Endothelial cell of umbilical vein (primary cell): ENCODE data around the gene TARS1. TPM values are rescaled to one million over a fixed set of nuclear protein-coding genes. Genes with fewer than 3 reads are reported as not detected.

Experiments
- BruUV-seq: library from RNA; stranded (reverse); fragments of 400-500 nt; replicated peaks from 2 replicates; lab custom pipeline; 2021; lab: Mats Ljungman, UMichigan
- CTCF ChIA-PET: fragments of 300-600, 350-600 bp; sonication (Branson Sonifier 250); formaldehyde crosslinking; loops from one replicate; lab custom pipeline; 2021; ENCODE audit warnings: antibody characterized with exemption, inconsistent platforms; lab: Charles Lee
- POLR2A ChIA-PET: fragments of 300-600, 350-600 bp; sonication (Branson Sonifier 250); formaldehyde crosslinking; loops from one replicate; lab custom pipeline; 2021; ENCODE audit warnings: antibody characterized with exemption, inconsistent platforms; lab: Charles Lee
- DNase-seq: peaks from one replicate; pipeline ENCODE4 v3.0.0-alpha.2; 2011; ENCODE audit warnings: low read depth, low spot score
- FAIRE-seq: peaks from 2 replicates; lab custom pipeline; 2011; peaks lifted over from hg19 to GRCh38; lab: Jason Lieb, UNC
- H2AFZ ChIP-seq: 2 replicates; pipeline ENCODE4 v1.6.0; 2012; ENCODE audit warnings: low read depth, low read length, control low read depth, inconsistent platforms
- H3K27ac ChIP-seq: 2 replicates; pipeline ENCODE4 v1.5.1; 2011; ENCODE audit warnings: low read depth, mild to moderate bottlenecking, control low read depth, low read length, moderate library complexity; ENCODE audit not compliant: insufficient read depth
- H3K27me3 ChIP-seq, 2 experiments: 2 replicates each; pipeline versions ENCODE4 v1.6.0 to v1.6.1; 2011; ENCODE audit warnings: low read length in 2 of 2, mixed read lengths in 1 of 2; ENCODE audit not compliant: control insufficient read depth in 2 of 2, insufficient read depth in 2 of 2
- H3K36me3 ChIP-seq, 2 experiments: 2 replicates in 1 of 2; 3 replicates in 1 of 2; pipeline ENCODE4 v1.5.1; 2011; ENCODE audit warnings: low read length in 2 of 2, mild to moderate bottlenecking in 1 of 2, moderate library complexity in 1 of 2; ENCODE audit not compliant: control insufficient read depth in 2 of 2, insufficient read depth in 2 of 2; ENCODE audit errors: extremely low read depth in 1 of 2
- H3K4me1 ChIP-seq: 3 replicates; pipeline ENCODE4 v1.5.1; 2011; ENCODE audit warnings: mild to moderate bottlenecking, low read length; ENCODE audit not compliant: control insufficient read depth, insufficient read depth; ENCODE audit errors: extremely low read depth
- H3K4me2 ChIP-seq: 2 replicates; pipeline ENCODE4 v1.6.1; 2011; ENCODE audit warnings: low read length, control low read depth, mixed read lengths; ENCODE audit not compliant: insufficient read depth
- H3K4me3 ChIP-seq, 3 experiments: fragments of 200-600 bp in 1 of 3; sonication (generic), shearing (Covaris generic) in 1 of 3; replicated peaks in 1 of 3; 2 replicates each; pipeline ENCODE4 v1.5.1; 2011 to 2016; ENCODE audit warnings: control low read depth in 3 of 3, low read length in 3 of 3, mild to moderate bottlenecking in 2 of 3, inconsistent platforms in 1 of 3, low read depth in 1 of 3, moderate library complexity in 1 of 3; ENCODE audit not compliant: insufficient read depth in 1 of 3
- H3K79me2 ChIP-seq: 2 replicates; pipeline ENCODE4 v1.6.0; 2012; ENCODE audit warnings: low read length, inconsistent platforms; ENCODE audit not compliant: control insufficient read depth, insufficient read depth
- H3K9ac ChIP-seq: replicated peaks from 2 replicates; pipeline ENCODE3; 2011; ENCODE audit warnings: low read length, control low read depth; ENCODE audit not compliant: insufficient read depth; ENCODE audit errors: extremely low read depth
- H3K9me1 ChIP-seq: replicated peaks from 3 replicates; pipeline ENCODE4 v1.6.0; 2011; ENCODE audit warnings: mild to moderate bottlenecking, low read length; ENCODE audit not compliant: control insufficient read depth, insufficient read depth; ENCODE audit errors: extremely low read depth
- H3K9me3 ChIP-seq: replicated peaks from 2 replicates; pipeline ENCODE4 v1.5.1; 2012; ENCODE audit warnings: low read length, inconsistent platforms; ENCODE audit not compliant: control insufficient read depth, insufficient read depth
- H4K20me1 ChIP-seq: replicated peaks from 2 replicates; pipeline ENCODE3; 2011; ENCODE audit warnings: mild to moderate bottlenecking, low read length; ENCODE audit not compliant: control insufficient read depth, insufficient read depth; ENCODE audit errors: extremely low read depth
- CTCF ChIP-seq, 2 donors: IDR thresholded peaks; 1 replicate in 1 of 2; 2 replicates in 1 of 2; pipeline ENCODE4 v1.5.1; 2011; ENCODE audit warnings: low read length in 2 of 2, mild to moderate bottlenecking in 2 of 2, moderate library complexity in 2 of 2, control low read depth in 1 of 2, inconsistent platforms in 1 of 2, low read depth in 1 of 2; ENCODE audit not compliant: insufficient read depth in 1 of 2; ENCODE audit errors: extremely low read depth in 1 of 2
- EZH2 ChIP-seq: IDR thresholded peaks from 2 replicates; pipeline ENCODE4 v1.6.1; 2012; ENCODE audit warnings: borderline replicate concordance, low read depth, mild to moderate bottlenecking, moderate library complexity, low read length, inconsistent platforms; ENCODE audit not compliant: severe bottlenecking
- FOS ChIP-seq: IDR thresholded peaks from 2 replicates; pipeline ENCODE4 v1.6.1; 2011; ENCODE audit warnings: mild to moderate bottlenecking, low read length, moderate library complexity, borderline replicate concordance; ENCODE audit not compliant: insufficient read depth
- GATA2 ChIP-seq: IDR thresholded peaks from 2 replicates; pipeline ENCODE4 v1.7.0; 2011; ENCODE audit warnings: low read depth, mild to moderate bottlenecking, moderate library complexity, mixed read lengths, low read length; ENCODE audit not compliant: insufficient read length, insufficient read depth
- JUN ChIP-seq: IDR thresholded peaks from 2 replicates; pipeline ENCODE4 v1.6.1; 2011; ENCODE audit warnings: borderline replicate concordance, low read depth; ENCODE audit not compliant: insufficient read length, insufficient read depth
- MAX ChIP-seq: IDR thresholded peaks from 2 replicates; pipeline ENCODE4 v1.6.1; 2011; ENCODE audit not compliant: insufficient read depth, insufficient read length
- MYC ChIP-seq: IDR thresholded peaks from one replicate; pipeline ENCODE4 v1.6.1; 2011; ENCODE audit warnings: mild to moderate bottlenecking, low read depth, low read length
- POLR2A ChIP-seq: IDR thresholded peaks from 2 replicates; pipeline ENCODE4 v1.6.1; 2012; ENCODE audit warnings: low read depth, mild to moderate bottlenecking, control low read depth, low read length
- POLR2AphosphoS5 ChIP-seq: IDR thresholded peaks from 2 replicates; pipeline ENCODE4 v1.6.1; 2012; ENCODE audit warnings: low read depth, mild to moderate bottlenecking, control low read depth, low read length, moderate library complexity; ENCODE audit not compliant: insufficient read depth
- dilution Hi-C: fragments of 300-500 bp; cut with MboI; formaldehyde crosslinking; loops from one replicate; pipeline ENCODE4 v1.15.0; 2019; ENCODE audit warnings: low sequenced_read_pairs; ENCODE audit not compliant: extremely low pct_ligation_motif_present
- intact Hi-C: fragments of 100-400 bp; cut with micrococcal nuclease; formaldehyde crosslinking; loops from one replicate; pipeline ENCODE4 v1.10.0; 2022
- polyA plus RNA-seq, 4 experiments: library from polyadenylated mRNA; depleted of rRNA in 3 of 4; stranded (reverse) in 3 of 4; unstranded in 1 of 4; fragments of >200 nt; gene quantifications; 2 replicates each; pipeline versions ENCODE4 v1.2.1 to v1.2.3, GENCODE V29; 2011 to 2012; ENCODE audit warnings: missing spikeins in 1 of 4
- total RNA-seq: library from RNA; stranded (reverse); gene quantifications from 2 replicates; pipeline ENCODE4 v1.2.3, GENCODE V29; 2021

TARS1 gene
- total and polyA plus RNA-seq, 2 donors (not counting 3 experiments of a cell fraction or from before 2014, with no cell fraction given): 39.1 to 175 TPM

- Histone ChIP-seq H3K27me3 (peaks cover 4 to 7% of the 10 kb centered on the region in 2 experiments), H3K4me2 (no peak overlapping the region), H3K27ac (no peak overlapping the region), H3K9ac (no peak overlapping the region), H2AFZ (no peak overlapping the region), H3K4me3 (no peak overlapping the region), H3K9me3 (no peaks in the 10 kb centered on the region), H3K79me2 (no peaks in the 10 kb centered on the region), H4K20me1 (no peaks in the 10 kb centered on the region), H3K4me1 (no peaks in the 10 kb centered on the region), H3K36me3 (no peaks in the 10 kb centered on the region), H3K9me1 (no peaks in the 10 kb centered on the region)
- POLR2A ChIA-PET: no interaction called here
- TF ChIP-seq GATA2 (no peak), MAX (no peak), POLR2A (no peak), MYC (no peak), CTCF (IDR thresholded peaks at IDR 0.05; ENCODE audit: extremely low read depth in 1 of 2, insufficient read depth in 1 of 2, low read depth in 1 of 2, low read length in 2 of 2) (no peak), EZH2 (no peak), FOS (no peak), JUN (no peak), POLR2AphosphoS5 (no peak)
- FAIRE-seq: no peak
- DNase-seq: no peak
- CTCF ChIA-PET: no interaction called here
- intact Hi-C loops: no loop called here
- no TSS peak for BruUV-seq
- dilution Hi-C loops: no loop called here
Measured at GRCh38 chr5:33415811-33416354, 24.9 kb upstream of the TARS1 start.
